ACHN (cell line): ENCODE results near the gene FBLN5.

Source experiments
- DNase-seq: peaks from one replicate; pipeline ENCODE4 v3.0.0-alpha.2; 2015
- in situ Hi-C: cut with HindIII; loops from 2 replicates; pipeline ENCODE4 v1.10.0; 2017; ENCODE audit warnings: low sequenced_read_pairs, low pct_ligation_motif_present, low pct_unique_long_range_greater_than_20kb

The FBLN5 gene

GRCh38 chr14:91953170-91953985, 5.9 kb upstream of the FBLN5 start:
- no peak for DNase-seq
- in situ Hi-C loops: no loop called here

GRCh38 chr14:91946622-91947474, 646 bp downstream of the FBLN5 start:
- DNase-seq: no peak
- in situ Hi-C loops: no loop called here

GRCh38 chr14:91945751-91946621, 1.5 kb downstream of the FBLN5 start:
- in situ Hi-C loops: no loop called here
- no peak for DNase-seq

- DNase-seq: no peak
- in situ Hi-C loops: no loop called here
These were observed 4.5 kb downstream of the FBLN5 start for GRCh38 chr14:91942946-91943345.

GRCh38 chr14:91942128-91942527, 5.4 kb downstream of the FBLN5 start:
- in situ Hi-C loops: no loop called here
- DNase-seq: no peak

GRCh38 chr14:91940209-91940608, 7.3 kb downstream of the FBLN5 start:
- DNase-seq: no peak
- in situ Hi-C loops: no loop called here

- in situ Hi-C loops: no loop called here
- peak; percentile 21 for DNase-seq
These were observed 11.9 kb downstream of the FBLN5 start for GRCh38 chr14:91935586-91935985.

GRCh38 chr14:91934554-91935285, 12.8 kb downstream of the FBLN5 start:
- DNase-seq: no peak
- in situ Hi-C loops: no loop called here

GRCh38 chr14:91931478-91932088, 15.9 kb downstream of the FBLN5 start:
- no peak for DNase-seq
- in situ Hi-C loops: no loop called here

- in situ Hi-C loops: no loop called here
These were observed 17.8 kb downstream of the FBLN5 start for GRCh38 chr14:91929700-91930099.

GRCh38 chr14:91927800-91928199, 19.7 kb downstream of the FBLN5 start:
- DNase-seq: no peak
- in situ Hi-C loops: no loop called here

More at GRCh38 chr14:91929700-91930099, 17.8 kb downstream of the FBLN5 start:
- DNase-seq: no peak

GRCh38 chr14:91927191-91927590, 20.3 kb downstream of the FBLN5 start:
- in situ Hi-C loops: no loop called here
- no peak for DNase-seq

- DNase-seq: no peak
- in situ Hi-C loops: no loop called here
These were observed 21.2 kb downstream of the FBLN5 start for GRCh38 chr14:91926131-91926890.

GRCh38 chr14:91925727-91926121, 21.8 kb downstream of the FBLN5 start:
- in situ Hi-C loops: no loop called here

GRCh38 chr14:91925001-91925726, 22.3 kb downstream of the FBLN5 start:
- DNase-seq: no peak

More at GRCh38 chr14:91925727-91926121, 21.8 kb downstream of the FBLN5 start:
- DNase-seq: no peak

GRCh38 chr14:91920526-91920925, 27.0 kb downstream of the FBLN5 start:
- in situ Hi-C loops: no loop called here
- DNase-seq: no peak

More at GRCh38 chr14:91925001-91925726, 22.3 kb downstream of the FBLN5 start:
- in situ Hi-C loops: no loop called here
